Sigmoid colon (tissue), 7 donors: ENCODE measurements around the gene LPP. TPM values are rescaled to one million over a fixed set of nuclear protein-coding genes. Genes with fewer than 3 reads are reported as not detected.

Experiments used
- DNase-seq: peaks from one replicate; pipeline ENCODE4 v3.0.0-alpha.2; 2019
- H3K27ac ChIP-seq, 4 donors: fragments of 200-600 bp; sonication (generic); one replicate each; pipeline ENCODE4 v1.5.1; 2016 to 2019; ENCODE audit warnings: mild to moderate bottlenecking in 1 of 4
- H3K27me3 ChIP-seq, 3 donors: fragments of 200-600 bp; sonication (generic); one replicate each; pipeline ENCODE4 v1.5.1; 2019; ENCODE audit warnings: mild to moderate bottlenecking in 1 of 3
- H3K36me3 ChIP-seq, 4 donors: fragments of 200-600 bp; sonication (generic); one replicate each; pipeline ENCODE4 v1.5.1; 2016 to 2019
- H3K4me1 ChIP-seq, 4 donors: fragments of 200-600 bp; sonication (generic); one replicate each; pipeline ENCODE4 v1.5.1; 2017 to 2019
- H3K4me3 ChIP-seq, 4 donors: fragments of 200-600 bp; sonication (generic); one replicate each; pipeline ENCODE4 v1.5.1; 2017 to 2019; ENCODE audit warnings: mild to moderate bottlenecking in 2 of 4, moderate library complexity in 1 of 4
- H3K9me3 ChIP-seq, 4 donors: fragments of 200-600 bp in 3 of 4; sonication (generic) in 3 of 4; one replicate each; pipeline versions ENCODE4 v1.5.1 to v1.6.1; 2013 to 2019
- CTCF ChIP-seq, 4 experiments: fragments of 450-650 bp in 3 of 4; fragments of 200-600 bp in 1 of 4; IDR thresholded peaks; one replicate each; pipeline ENCODE4 v1.5.1; 2016 to 2019; ENCODE audit warnings: antibody characterized with exemption in 4 of 4, mild to moderate bottlenecking in 3 of 4, moderate library complexity in 2 of 4
- EP300 ChIP-seq, 4 donors: sonication (generic); formaldehyde crosslinking; IDR thresholded peaks; one replicate each; pipeline ENCODE4 v1.6.1; 2017; ENCODE audit warnings: antibody characterized with exemption in 4 of 4
- POLR2A ChIP-seq, 2 donors: fragments of 450-650 bp; IDR thresholded peaks; one replicate each; pipeline ENCODE4 v1.6.1; 2016; ENCODE audit warnings: antibody characterized with exemption in 2 of 2, mild to moderate bottlenecking in 2 of 2, moderate library complexity in 2 of 2
- POLR2AphosphoS5 ChIP-seq, 4 donors: sonication (generic); formaldehyde crosslinking; IDR thresholded peaks; one replicate each; pipeline ENCODE4 v1.6.1; 2017; ENCODE audit warnings: antibody characterized with exemption in 4 of 4
- WGBS, 2 donors: extraction: QIAGEN DNeasy Blood & Tissue Kit; methylation state at CpG; one replicate each; pipeline ENCODE4 v1.1.7; 2013; 5-methylcytosine and 5-hydroxymethylcytosine counted together
- intact Hi-C: fragments of 100-400 bp; cut with DNase I; formaldehyde crosslinking; loops from one replicate; pipeline ENCODE4 v1.15.1; 2023
- polyA plus RNA-seq, 3 donors: library from polyadenylated mRNA; stranded (reverse); fragments of 200-250 nt; gene quantifications; one replicate each; pipeline ENCODE4 v1.2.3, GENCODE V29; 2013
- total RNA-seq, 4 donors: library from RNA; depleted of rRNA; stranded (reverse); fragments of >200 nt; gene quantifications; one replicate each; pipeline ENCODE4 v1.1.0, GENCODE V29; 2016
- donor health status: healthy with polysubstance abuse.
- donor health status: Bipolar disorder and iron deficiency.
- donor health status: healthy.

The LPP gene
- total and polyA plus RNA-seq, 7 donors, result 5.3 to 1,773 (median 824) TPM

GRCh38 chr3:188134079-188134478 lies 19.9 kb upstream of the LPP start:
- no peaks in the 10 kb centered on the region for H3K36me3 ChIP-seq
- 87 to 98% methylated on average over 1 of the region's 1 CpG for WGBS, 2 donors
- TF ChIP-seq CTCF (IDR thresholded peaks at IDR 0.05) (no peak), POLR2AphosphoS5 (IDR thresholded peaks at IDR 0.05) (no peak), POLR2A (IDR thresholded peaks at IDR 0.05) (no peak), EP300 (IDR thresholded peaks at IDR 0.05) (no peak)
- no peak for DNase-seq
- intact Hi-C loops, result no loop called here
- no peaks in the 10 kb centered on the region for H3K4me1 ChIP-seq
- no peak overlapping the region for H3K4me3 ChIP-seq
- no peaks in the 10 kb centered on the region for H3K9me3 ChIP-seq
- no peaks in the 10 kb centered on the region for H3K27me3 ChIP-seq
- no peak overlapping the region for H3K27ac ChIP-seq

GRCh38 chr3:188134856-188135255 lies 19.1 kb upstream of the LPP start:
- intact Hi-C loops, result no loop called here
- no peak for TF ChIP-seq POLR2A (IDR thresholded peaks at IDR 0.05)
- TF ChIP-seq POLR2AphosphoS5 (IDR thresholded peaks at IDR 0.05), result no peak
- no peak for TF ChIP-seq EP300 (IDR thresholded peaks at IDR 0.05)
- no peak for TF ChIP-seq CTCF (IDR thresholded peaks at IDR 0.05)
- no peaks in the 10 kb centered on the region for H3K9me3 ChIP-seq
- 92 to 96% methylated on average over 1 of the region's 1 CpG for WGBS, 2 donors
- no peak overlapping the region for H3K27ac ChIP-seq
- H3K4me3 ChIP-seq, result no peak overlapping the region
- H3K27me3 ChIP-seq, result no peaks in the 10 kb centered on the region
- no peak for DNase-seq
- H3K36me3 ChIP-seq, result no peaks in the 10 kb centered on the region
- no peaks in the 10 kb centered on the region for H3K4me1 ChIP-seq

GRCh38 chr3:188135271-188135670 lies 18.7 kb upstream of the LPP start:
- H3K27me3 ChIP-seq, result no peaks in the 10 kb centered on the region
- no peak for DNase-seq
- H3K27ac ChIP-seq, result no peak overlapping the region
- TF ChIP-seq EP300 (IDR thresholded peaks at IDR 0.05) (no peak), CTCF (IDR thresholded peaks at IDR 0.05) (no peak), POLR2AphosphoS5 (IDR thresholded peaks at IDR 0.05) (no peak), POLR2A (IDR thresholded peaks at IDR 0.05) (no peak)
- H3K36me3 ChIP-seq, result no peaks in the 10 kb centered on the region
- H3K9me3 ChIP-seq, result no peaks in the 10 kb centered on the region
- intact Hi-C loops, result no loop called here
- 82 to 89% methylated on average over 5 of the region's 5 CpGs for WGBS, 2 donors
- no peak overlapping the region for H3K4me3 ChIP-seq
- H3K4me1 ChIP-seq, result no peaks in the 10 kb centered on the region

- WGBS, 2 donors, result 35 to 53% methylated on average over 1 of the region's 1 CpG
- TF ChIP-seq POLR2A (IDR thresholded peaks at IDR 0.05) (no peak), POLR2AphosphoS5 (IDR thresholded peaks at IDR 0.05) (no peak), EP300 (IDR thresholded peaks at IDR 0.05) (no peak), CTCF (IDR thresholded peaks at IDR 0.05) (no peak)
- intact Hi-C loops, result no loop called here
- H3K27ac ChIP-seq, result no peak overlapping the region
- H3K4me3 ChIP-seq, result no peak overlapping the region
- H3K36me3 ChIP-seq, result no peaks in the 10 kb centered on the region
- no peaks in the 10 kb centered on the region for H3K4me1 ChIP-seq
- no peak for DNase-seq
- no peaks in the 10 kb centered on the region for H3K27me3 ChIP-seq
- no peaks in the 10 kb centered on the region for H3K9me3 ChIP-seq
Measured at GRCh38 chr3:188137051-188137450, 16.9 kb upstream of the LPP start.

GRCh38 chr3:188139466-188139865 lies 14.5 kb upstream of the LPP start:
- H3K36me3 ChIP-seq, result no peaks in the 10 kb centered on the region
- no peaks in the 10 kb centered on the region for H3K4me1 ChIP-seq
- H3K27me3 ChIP-seq, result no peaks in the 10 kb centered on the region
- intact Hi-C loops, result no loop called here
- DNase-seq, result no peak
- TF ChIP-seq CTCF (IDR thresholded peaks at IDR 0.05) (no peak), EP300 (IDR thresholded peaks at IDR 0.05) (no peak), POLR2A (IDR thresholded peaks at IDR 0.05) (no peak), POLR2AphosphoS5 (IDR thresholded peaks at IDR 0.05) (no peak)
- no peak overlapping the region for H3K27ac ChIP-seq
- H3K9me3 ChIP-seq, result no peaks in the 10 kb centered on the region
- WGBS, 2 donors, result 95% methylated on average over 4 of the region's 4 CpGs
- H3K4me3 ChIP-seq, result no peak overlapping the region
